Breast epithelium (tissue), 3 donors: ENCODE results near the gene ARHGAP15.

ENCODE experiments used
- CTCF ChIP-seq, 3 donors: fragments of 450-650 bp; IDR thresholded peaks; one replicate each; pipeline ENCODE4 v1.5.1; 2016 to 2017; ENCODE audit warnings: antibody characterized with exemption in 3 of 3, mild to moderate bottlenecking in 3 of 3, moderate library complexity in 3 of 3
- POLR2A ChIP-seq: fragments of 450-650 bp; IDR thresholded peaks from one replicate; pipeline ENCODE4 v1.6.1; 2016; ENCODE audit warnings: antibody characterized with exemption, mild to moderate bottlenecking, moderate library complexity
- POLR2AphosphoS5 ChIP-seq, 3 donors: sonication (generic); formaldehyde crosslinking; IDR thresholded peaks; one replicate each; pipeline ENCODE4 v1.6.1; 2017; ENCODE audit warnings: antibody characterized with exemption in 3 of 3

GRCh38 chr2:143548032-143548431, 418.8 kb downstream of the ARHGAP15 start:
- TF ChIP-seq POLR2A (no peak), CTCF (IDR thresholded peaks at IDR 0.05) (no peak), POLR2AphosphoS5 (IDR thresholded peaks at IDR 0.05) (no peak)
